Measurements from ENCODE around the gene ALX3.
"Not testable (repeated sequence)": the region's sequence is repeated elsewhere in the genome, so short reads cannot be mapped to it uniquely, and the experiment has no call there.

Gene ALX3

GRCh38 chr1:110047463-110047862 lies 23.0 kb downstream of the ALX3 start:
- no peak for DNase-seq (ENCODE audit: low read depth)

DNA sequence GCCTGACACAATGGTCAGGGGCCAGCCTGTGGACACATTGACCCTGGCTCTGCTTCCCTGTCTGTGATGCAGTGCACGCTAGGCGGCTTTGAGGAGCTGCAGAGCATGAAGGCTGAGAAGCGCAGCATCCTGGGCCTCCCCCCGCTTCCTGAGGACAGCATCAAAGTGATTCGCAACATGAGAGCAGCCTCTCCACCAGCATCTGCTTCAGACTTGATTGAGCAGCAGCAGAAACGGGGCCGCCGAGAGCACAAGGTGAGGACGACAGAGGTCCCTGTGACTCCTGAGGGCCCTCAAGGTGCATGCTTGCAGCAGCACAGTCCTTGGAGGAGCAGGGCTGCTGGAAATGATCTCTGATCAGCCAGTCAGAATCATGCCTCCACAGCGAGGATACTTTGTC lies 27.5 kb downstream of the ALX3 start:
- no peak for DNase-seq (ENCODE audit: low read depth)

DNA sequence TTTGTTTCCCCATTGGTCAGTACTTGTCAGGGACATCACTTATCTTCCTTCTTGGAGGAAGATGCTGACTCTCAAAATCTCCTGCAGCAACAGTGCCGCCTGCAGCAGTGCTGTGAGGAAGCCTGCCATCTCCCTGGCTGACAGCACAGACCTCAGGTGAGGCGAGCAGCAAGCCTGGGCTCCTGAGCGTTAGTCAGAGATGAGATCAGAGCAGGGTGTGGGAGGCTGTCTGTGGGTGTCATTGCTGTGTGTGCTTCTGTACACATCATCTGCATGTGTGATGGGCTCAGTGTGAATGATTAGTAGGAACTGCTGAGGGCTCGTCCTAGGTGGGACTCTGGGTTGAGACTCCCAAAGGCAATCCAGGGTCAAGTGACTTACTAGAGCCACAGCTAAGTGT lies 29.9 kb downstream of the ALX3 start:
- DNase-seq (ENCODE audit: low read depth) = no peak

DNA sequence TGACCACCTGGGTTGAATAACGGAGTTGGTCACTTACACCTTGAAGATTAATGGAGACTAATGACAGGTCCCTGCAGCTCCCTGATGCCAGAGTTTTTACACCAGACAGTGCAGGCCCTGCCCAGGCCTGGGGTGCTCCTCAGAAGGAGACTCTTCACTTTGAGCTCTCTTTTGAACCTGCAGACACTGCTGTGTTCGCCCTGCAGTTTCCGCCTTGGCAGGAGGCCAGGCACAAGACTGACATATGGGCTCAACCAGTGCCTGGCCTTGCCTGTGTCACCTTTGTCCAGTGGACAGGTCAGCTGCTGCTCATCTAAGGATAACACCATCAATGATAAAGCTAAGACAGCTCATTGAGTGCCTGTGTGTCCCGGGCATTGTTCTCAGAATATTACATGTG lies 30.8 kb downstream of the ALX3 start:
- no peak for DNase-seq (ENCODE audit: low read depth)

- DNase-seq (ENCODE audit: low read depth) = no peak
These were observed 32.2 kb downstream of the ALX3 start for GRCh38 chr1:110038271-110038670.

DNA sequence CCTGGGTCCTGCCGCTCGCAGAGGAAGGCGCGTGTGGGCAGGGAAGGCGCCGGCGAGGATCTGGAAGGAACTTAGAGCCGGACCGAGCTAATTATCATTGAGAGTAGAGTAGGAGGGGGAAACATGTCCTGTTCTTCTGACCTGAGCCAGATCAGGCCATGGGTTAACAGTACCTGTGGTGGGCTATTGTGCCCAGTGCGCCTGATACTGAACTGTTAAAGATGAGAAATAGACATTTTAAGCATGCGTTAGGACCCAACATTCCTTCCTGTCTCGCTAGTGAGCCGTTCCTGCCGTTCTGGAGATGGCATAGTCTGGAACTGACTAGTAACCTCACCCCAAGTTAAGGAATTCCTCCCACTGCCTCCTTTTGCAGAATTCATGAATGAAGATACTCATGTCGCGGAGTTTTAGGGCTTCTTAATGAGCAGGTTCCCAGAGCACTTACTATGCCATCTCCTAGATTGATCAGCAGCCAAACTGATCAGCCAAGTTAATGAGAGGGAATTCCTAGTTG lies 35.2 kb downstream of the ALX3 start:
- no peak for DNase-seq (ENCODE audit: low read depth)

- DNase-seq (ENCODE audit: low read depth) = peak; percentile 85
These were observed 35.8 kb downstream of the ALX3 start, which contains the start of gene STRIP1 for GRCh38 chr1:110034451-110035235. TSS of gene STRIP1 (plus strand) at chr1:110034624. CDS start at chr1:110034638, 14 bp downstream.

DNA sequence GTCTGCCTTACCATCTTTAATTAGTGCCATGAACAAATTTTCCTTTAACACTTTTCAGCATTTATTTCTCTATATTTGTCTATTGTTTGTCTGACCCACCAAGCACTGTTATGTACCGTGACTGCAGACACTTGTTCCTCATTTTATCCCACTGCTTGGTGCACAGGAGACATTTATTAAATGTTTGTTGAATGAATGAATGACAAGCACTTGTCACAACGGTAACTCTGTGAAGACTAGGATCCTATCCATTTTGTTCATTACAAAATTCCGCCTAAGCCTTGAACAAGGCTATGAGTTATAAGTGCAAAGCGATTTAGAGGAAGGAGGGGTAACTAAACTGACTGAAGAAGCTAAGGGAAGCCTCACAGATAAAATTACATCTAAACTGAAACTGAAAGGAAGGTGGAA lies 36.4 kb downstream of the ALX3 start:
- no peak for DNase-seq (ENCODE audit: low read depth)

DNA sequence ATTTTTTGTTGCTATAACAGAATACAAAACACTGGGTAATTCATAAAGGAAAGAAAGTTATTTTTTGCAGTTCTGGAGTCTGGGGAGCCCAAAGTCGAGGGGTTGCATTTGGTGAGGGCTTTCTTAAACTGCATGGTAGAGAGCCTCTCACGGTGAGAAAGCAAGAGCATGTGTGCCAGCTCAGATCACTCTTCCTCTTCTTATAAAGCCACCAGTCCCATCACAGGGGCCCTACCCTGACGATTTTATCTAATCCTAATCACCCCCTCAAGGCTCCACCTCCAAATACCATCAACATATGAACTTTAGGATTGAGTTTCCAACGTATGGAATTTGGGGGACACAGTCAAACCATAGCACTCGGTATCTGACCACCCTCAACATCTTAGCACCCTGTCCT lies 37.1 kb downstream of the ALX3 start:
- DNase-seq (ENCODE audit: low read depth) = no peak

- DNase-seq (ENCODE audit: low read depth) = no peak
These were observed 38.1 kb downstream of the ALX3 start for GRCh38 chr1:110032327-110032726.

- not testable (repeated sequence) for DNase-seq (ENCODE audit: low read depth)
These were observed 39.8 kb downstream of the ALX3 start for GRCh38 chr1:110030687-110031086.

GRCh38 chr1:110024613-110025012 lies 45.9 kb downstream of the ALX3 start:
- no peak for DNase-seq (ENCODE audit: low read depth)

DNA sequence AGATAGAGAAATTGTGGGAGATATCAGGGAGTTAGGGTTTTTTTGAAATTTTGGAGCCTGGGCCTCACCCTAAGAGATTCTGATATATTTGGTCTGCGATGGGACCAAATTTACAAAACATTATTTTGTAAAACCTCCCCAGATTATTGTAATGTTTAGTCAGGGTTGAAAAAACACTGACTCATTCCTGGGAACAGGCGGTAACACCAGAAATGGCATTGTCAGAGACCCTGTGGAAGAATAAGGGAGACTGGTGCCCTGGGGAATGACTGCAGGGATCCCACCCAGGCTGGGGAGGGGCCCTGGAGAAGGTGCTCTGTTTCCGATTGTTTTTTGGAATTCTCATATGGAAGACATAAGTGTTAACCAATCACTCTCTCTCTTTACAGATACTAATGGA lies 49.2 kb downstream of the ALX3 start:
- DNase-seq (ENCODE audit: low read depth) = no peak

DNA sequence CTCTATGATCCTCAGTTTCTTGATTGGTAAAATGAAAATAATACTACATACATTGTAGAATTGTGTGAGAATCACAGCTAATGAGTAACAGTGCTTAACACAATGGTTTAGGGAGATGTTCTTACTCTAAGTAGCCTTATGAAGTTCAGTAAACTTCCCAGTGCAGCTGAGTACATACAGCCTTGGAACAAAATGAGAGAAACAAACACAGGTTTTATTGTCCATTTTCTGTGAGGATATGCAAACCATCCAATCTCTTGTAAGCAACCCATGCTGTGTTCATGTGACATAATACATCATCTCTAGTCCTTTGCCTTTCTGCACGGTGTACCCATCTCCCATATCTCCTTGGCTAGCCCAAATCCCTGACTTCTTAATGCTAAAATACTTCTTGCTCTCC lies 50.7 kb downstream of the ALX3 start:
- DNase-seq (ENCODE audit: low read depth) = no peak

GRCh38 chr1:110018396-110018795 lies 52.1 kb downstream of the ALX3 start:
- no peak for DNase-seq (ENCODE audit: low read depth)

DNA sequence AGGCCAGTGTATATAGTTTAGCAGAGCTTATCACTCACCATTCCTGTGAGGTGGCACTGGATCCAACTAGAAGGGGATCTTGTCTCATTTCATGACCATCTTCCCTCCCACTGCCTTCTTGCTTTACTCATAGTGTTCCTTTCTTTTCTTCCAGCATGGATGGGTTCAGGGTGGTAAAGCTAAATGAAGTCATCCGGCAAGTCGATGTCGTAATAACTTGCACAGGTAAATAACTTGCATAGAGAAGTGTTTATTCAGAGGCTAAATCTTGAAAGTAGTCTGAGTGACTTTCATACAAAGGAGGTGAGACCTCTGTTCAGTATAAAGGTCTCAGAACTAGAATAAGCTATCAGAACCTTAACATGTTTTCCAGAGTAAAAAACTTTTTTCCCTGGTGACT lies 52.7 kb downstream of the ALX3 start:
- DNase-seq (ENCODE audit: low read depth) = no peak

DNA sequence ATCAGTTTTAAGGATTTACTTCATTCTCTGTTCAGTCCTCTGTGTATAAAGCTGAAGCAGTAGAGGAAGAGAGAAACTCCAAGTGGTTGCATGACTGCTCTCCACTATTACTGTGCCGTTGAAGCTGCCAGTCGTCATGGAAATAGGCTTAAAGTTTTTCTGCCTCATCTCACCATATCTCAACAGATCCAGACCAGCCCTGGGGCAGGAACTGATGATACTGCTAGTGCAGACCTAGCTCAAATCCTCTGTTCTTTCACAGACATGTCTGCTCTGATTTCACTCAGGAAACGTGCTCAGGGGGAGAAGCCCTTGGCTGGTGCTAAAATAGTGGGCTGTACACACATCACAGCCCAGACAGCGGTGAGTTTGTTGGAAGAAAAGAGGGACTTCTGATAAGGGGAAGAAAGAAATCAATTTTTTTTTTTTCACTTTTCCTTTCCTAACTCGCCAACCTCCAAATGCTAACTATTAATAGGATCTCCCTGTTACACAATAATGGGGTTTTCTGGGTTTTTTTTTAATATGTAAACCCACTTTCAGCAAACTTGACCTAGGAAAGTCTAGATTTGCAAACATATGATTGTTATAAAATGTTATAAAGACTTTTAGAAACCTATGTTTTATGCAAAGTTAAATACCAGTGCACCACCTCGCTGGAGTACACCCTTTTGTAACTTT lies 58.2 kb downstream of the ALX3 start:
- DNase-seq (ENCODE audit: low read depth) = no peak

DNA sequence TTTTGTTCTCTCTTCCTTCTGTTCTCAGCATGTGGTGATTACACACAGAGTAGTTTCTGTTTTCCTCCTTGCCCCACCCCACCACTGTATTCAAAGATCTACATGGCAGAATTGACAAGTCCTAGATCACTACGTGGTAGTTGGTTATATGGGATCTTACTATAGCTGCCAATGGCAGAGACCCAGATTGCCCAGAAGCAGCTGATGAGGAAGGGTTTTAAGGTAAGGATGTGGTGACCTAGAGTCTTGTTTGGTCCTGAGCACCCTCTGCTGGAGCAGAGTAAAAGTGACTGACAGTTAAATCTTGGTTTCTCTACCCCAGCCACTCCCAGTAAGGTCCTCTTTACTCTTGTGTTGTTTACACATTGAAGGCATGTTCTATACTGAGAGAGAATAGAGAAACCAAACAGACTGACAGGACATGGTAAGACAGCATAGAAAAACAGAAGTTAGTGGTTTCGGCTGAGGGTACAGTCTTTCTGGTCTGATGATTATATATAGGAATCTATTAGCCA lies 58.9 kb downstream of the ALX3 start:
- DNase-seq (ENCODE audit: low read depth) = no peak
